NK-92 (cell line): ENCODE measurements around the gene RALGPS1.

Experiments used
- DNase-seq: peaks from one replicate; lab custom pipeline; 2025; ENCODE audit not compliant: unreplicated experiment; lab: John Stamatoyannopoulos, UW

RALGPS1 gene

GRCh38 chr9:127200106-127200862, 285.7 kb downstream of the RALGPS1 start:
- no peak for DNase-seq

- no peak for DNase-seq
Observed at GRCh38 chr9:127201071-127201541, 286.5 kb downstream of the RALGPS1 start.

- DNase-seq = no peak
Observed at GRCh38 chr9:127201731-127202130, 287.1 kb downstream of the RALGPS1 start.

GRCh38 chr9:127202461-127203169, 288.0 kb downstream of the RALGPS1 start:
- no peak for DNase-seq

- no peak for DNase-seq
Observed at GRCh38 chr9:127203681-127204327, 289.2 kb downstream of the RALGPS1 start.

- DNase-seq = no peak
Observed at GRCh38 chr9:127204771-127205470, 290.3 kb downstream of the RALGPS1 start.

- no peak for DNase-seq
Observed at GRCh38 chr9:127205952-127206351, 291.4 kb downstream of the RALGPS1 start.

GRCh38 chr9:127206666-127207065, 292.1 kb downstream of the RALGPS1 start:
- DNase-seq = no peak

- no peak for DNase-seq
Observed at GRCh38 chr9:127207734-127208410, 293.3 kb downstream of the RALGPS1 start.

GRCh38 chr9:127208416-127208815, 293.8 kb downstream of the RALGPS1 start:
- no peak for DNase-seq

GRCh38 chr9:127209220-127209619, 294.6 kb downstream of the RALGPS1 start:
- no peak for DNase-seq

GRCh38 chr9:127209948-127210640, 295.5 kb downstream of the RALGPS1 start:
- DNase-seq = no peak

- DNase-seq = no peak
Observed at GRCh38 chr9:127210851-127211730, 296.5 kb downstream of the RALGPS1 start.

- no peak for DNase-seq
Observed at GRCh38 chr9:127211983-127212382, 297.4 kb downstream of the RALGPS1 start.

- DNase-seq = no peak
Observed at GRCh38 chr9:127212453-127212852, 297.9 kb downstream of the RALGPS1 start.

- no peak for DNase-seq
Observed at GRCh38 chr9:127213859-127214258, 299.3 kb downstream of the RALGPS1 start.

- DNase-seq = no peak
Observed at GRCh38 chr9:127214421-127215267, 300.1 kb downstream of the RALGPS1 start.
